Right lung (tissue), 5 donors: ENCODE data around the gene PLSCR5. TPM values are rescaled to one million over a fixed set of nuclear protein-coding genes. Genes with fewer than 3 reads are reported as not detected.
A peak's percentile ranks its signal among the peaks of the same experiment; 100 is the strongest.

Experiments
- DNase-seq, 2 donors: peaks; one replicate each; pipeline ENCODE4 v3.0.0-alpha.2; 2013
- polyA plus RNA-seq, 5 donors: library from polyadenylated mRNA; unstranded; fragments of 120-200 nt; gene quantifications; one replicate each; pipeline versions ENCODE4 v1.2.1 to v1.2.3, GENCODE V29; 2013; ENCODE audit warnings: inconsistent platforms in 1 of 5, low replicate concordance in 1 of 5; ENCODE audit not compliant: insufficient read length in 5 of 5, insufficient read depth in 1 of 5

The PLSCR5 gene
- polyA plus RNA-seq, 5 donors, result 0.17 TPM; not detected in 4

- peak; percentile 18 to 32 for DNase-seq
Observed at GRCh38 chr3:146589899-146590508, 15.1 kb downstream of the PLSCR5 start.

- no peak for DNase-seq
Observed at GRCh38 chr3:146585156-146585555, 20.0 kb downstream of the PLSCR5 start.

DNA sequence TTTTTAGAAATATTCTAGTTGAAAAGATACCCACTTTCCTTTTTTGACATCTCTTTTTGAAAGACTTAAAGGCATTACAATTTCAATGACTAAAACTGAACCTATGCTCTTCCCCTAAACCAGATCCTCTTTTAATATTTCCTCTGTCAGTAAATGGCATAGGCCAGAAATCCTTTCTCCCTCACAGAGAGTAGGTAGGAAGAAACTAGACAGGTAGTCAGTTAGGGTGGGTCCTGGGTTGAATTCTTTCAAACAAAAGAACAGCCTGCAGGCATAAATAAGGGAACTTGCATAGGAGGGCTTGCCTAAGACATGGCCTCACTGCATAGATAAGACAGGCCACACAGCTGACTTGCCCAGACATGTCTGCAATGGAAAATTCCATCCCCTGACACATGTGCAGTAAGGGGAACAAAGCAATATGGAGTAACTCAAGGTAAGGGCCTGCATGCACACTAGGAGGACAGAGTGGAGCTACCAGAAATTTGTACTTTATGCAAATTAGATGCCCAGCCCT, 23.1 kb downstream of the PLSCR5 start:
- DNase-seq, result no peak

DNA sequence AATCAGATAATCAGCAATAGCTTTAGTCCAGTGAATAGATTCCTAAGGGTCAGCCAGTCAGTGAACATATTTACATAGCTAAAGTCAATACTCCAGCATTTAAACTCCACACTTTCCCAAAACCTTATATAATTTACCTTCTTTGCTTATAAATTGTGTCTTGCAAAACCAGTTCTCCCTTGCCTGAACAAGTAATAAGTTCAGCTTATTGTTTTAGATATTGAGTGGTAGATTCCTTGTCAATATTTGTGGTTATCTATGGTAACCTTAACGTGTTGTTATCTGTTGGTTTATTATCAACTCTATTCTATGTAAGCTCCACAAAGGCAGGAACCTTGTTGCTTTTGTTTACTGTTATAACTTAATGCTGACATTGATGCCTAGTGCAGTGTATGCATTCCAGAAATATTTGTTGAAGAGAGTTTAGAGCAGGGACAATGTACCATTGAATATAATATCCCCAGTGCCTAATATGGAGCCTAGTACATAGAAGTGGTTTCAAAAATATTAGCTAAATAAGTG, 24.0 kb downstream of the PLSCR5 start:
- no peak for DNase-seq

GRCh38 chr3:146577662-146578061, 27.5 kb downstream of the PLSCR5 start:
- peak; percentile 38 to 55 for DNase-seq

GRCh38 chr3:146575636-146576035, 29.5 kb downstream of the PLSCR5 start:
- DNase-seq, result no peak

DNA sequence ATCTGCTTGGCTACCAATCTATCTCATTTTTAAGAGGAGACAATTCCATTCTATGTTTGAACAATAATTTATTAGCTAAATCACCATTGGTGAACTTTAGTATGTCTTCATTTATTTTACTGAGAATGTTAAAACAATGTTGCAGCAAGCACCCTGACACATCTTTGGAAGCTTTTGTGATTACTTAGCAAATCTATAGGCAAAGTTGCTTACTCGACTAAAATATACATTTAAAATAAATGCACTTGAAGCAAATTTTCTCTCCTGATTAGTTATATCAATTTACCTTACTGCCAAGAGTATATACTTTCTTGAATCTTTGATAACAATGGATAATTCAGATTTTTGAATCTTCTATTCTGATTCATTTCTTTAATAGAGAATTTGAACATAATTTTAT, 31.0 kb downstream of the PLSCR5 start:
- no peak for DNase-seq

GRCh38 chr3:146569314-146569713, 35.8 kb downstream of the PLSCR5 start:
- DNase-seq, result no peak

DNA sequence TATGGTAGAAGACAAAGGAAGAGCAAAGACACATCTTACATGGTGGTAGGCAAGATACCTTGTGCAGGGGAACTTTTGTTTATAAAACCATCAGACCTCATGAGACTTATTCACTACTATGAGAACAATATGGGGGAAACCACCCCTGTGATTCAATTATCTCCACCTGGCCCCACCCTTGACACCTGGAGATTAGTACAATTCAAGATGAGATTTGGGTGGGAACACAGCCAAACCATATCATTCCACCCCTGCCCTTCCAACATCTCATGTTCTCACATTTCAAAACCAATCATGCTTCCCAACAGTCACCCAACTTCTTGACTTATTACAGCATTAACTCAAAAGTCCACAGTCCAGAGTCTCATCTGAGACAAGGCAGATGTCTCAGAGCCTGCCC, 39.0 kb downstream of the PLSCR5 start:
- no peak for DNase-seq

GRCh38 chr3:146561879-146562278, 43.3 kb downstream of the PLSCR5 start:
- DNase-seq, result no peak

DNA sequence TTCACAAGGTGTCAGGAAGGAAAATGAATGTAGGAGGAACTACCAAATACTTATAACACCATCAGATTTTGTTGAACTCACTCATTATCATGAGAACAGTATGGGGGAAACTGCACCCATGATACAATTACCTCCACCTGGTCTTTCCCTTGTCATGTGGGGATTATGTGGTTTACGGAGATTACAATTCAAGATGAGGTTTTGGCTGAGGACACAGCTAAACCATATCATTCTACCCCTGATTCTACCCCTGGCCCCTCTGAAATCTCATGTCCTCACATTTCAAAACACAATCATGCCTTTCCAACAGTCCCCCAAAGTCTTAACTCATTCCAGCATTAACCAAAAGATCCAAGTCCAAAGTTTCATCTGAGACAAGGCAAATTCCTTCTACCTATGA, 43.7 kb downstream of the PLSCR5 start:
- DNase-seq, result no peak

DNA sequence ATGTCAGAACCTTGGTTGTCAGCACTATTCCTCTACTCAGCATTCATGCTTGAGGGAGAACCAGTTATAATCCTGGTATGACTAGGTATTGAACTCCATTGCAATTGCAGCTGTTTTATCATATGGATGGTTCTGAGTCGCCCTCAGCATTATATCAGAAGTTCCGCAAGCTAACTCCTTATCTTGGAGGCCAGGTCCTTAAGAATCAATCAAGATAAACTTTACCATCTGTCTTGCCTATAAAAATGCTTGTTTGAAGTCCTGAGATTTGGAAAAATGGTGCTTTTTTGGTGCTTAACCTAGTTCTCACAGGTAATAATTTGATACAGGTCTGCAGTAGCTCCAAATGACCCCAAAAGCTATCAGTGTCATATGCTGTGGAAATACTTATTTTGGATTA, 44.5 kb downstream of the PLSCR5 start:
- no peak for DNase-seq

- DNase-seq, result no peak
Observed at GRCh38 chr3:146559388-146559787, 45.8 kb downstream of the PLSCR5 start.

DNA sequence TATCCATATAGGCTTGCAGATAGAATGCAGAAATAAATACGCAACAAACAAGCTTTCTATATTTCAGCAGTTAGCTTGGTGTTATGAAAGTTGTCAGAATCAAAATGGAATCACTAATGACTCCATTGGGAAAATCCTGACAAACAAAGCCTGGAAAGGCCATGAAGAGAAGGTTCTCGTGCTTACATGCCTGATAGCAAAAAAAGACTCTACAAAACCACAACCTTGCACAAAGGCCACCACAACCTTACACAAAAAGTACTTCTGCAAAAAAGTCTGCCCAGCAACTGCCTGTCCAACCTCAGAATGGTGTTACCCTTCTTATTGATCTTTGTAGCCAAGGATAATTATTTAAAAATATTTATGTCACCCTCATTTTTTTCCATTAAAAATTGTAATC, 46.4 kb downstream of the PLSCR5 start:
- DNase-seq, result no peak

DNA sequence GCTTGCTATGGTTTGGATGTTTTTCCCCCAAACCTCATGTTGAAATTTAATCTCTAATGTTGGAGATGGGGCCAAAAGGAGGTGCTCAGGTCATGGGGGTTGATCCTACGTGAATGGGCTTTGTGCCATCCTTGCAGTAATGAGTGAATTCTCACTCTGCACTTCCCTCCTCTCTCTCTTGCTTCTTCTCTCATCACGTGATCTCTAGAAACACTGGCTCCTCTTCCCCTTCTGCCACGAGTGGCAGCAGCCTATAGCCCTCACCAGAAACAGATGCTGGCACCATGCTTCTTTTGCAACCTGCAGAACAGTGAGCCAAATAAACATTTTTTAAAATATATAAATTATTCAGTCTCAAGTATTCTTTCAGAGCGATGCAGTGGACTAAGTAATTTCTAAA, 47.4 kb downstream of the PLSCR5 start:
- DNase-seq, result no peak

- DNase-seq, result no peak
Observed at GRCh38 chr3:146555311-146555710, 49.8 kb downstream of the PLSCR5 start.

DNA sequence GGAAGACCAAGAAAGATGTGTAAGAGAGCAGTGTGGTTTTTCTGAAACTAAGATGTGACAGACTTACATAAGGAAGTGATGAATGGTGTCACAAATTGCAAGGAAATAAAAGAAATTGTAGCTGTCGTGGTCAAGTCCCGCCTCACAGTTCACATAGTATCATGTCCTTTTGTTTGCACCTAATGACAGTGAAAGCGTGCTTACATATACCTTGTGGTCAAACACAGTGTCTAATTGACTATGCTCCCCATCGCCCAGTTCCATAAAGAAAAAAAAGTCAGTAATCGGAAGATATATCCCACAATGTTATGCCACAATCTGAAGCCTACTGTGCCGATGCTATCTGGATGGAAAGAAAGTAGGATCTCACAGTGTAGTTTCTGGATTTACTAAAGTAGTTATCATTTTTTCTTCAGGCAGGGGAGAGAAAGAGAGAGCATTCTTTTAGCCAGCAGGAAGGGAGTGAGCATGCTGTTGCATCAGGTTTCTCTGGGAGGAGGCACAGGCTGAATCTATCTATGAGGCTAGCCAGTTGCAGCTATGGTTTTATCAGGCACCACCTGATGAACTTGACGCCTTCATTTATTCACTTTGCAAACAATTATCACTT, 50.9 kb downstream of the PLSCR5 start:
- no peak for DNase-seq

DNA sequence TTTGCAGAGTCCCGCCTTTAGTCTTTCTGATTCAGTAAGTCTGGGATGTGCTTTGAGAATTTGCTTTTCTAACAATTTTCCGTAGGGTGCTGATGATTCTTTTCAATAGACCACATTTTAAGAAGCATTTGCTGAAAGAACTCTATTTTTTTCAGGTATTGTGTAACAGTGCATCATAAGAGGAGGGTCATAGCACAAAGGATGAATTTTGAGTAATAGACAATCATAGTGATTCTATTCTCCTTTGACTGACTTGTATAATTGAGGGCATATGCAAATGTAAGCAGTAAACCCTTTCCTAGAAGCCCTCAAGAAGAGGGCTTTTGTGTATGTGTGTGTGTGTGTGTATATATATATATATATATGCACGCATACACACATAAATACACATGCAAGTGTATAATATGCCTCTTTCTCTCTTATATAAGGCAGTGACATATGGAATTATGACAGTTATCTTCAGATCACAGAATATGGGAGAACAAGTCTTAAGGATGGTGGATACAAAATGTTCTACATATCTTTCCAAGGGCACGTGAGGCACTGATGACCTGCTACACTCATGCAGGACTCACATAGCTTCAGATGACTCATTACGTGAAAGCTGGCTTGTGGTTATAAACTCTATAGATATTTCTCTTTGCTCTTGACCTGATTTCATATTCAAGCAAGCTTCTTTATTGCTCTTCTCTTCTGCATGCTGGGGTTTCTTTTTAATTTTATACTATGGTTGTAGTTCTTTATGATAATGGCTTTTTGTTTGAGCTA, 54.2 kb downstream of the PLSCR5 start:
- DNase-seq, result no peak

DNA sequence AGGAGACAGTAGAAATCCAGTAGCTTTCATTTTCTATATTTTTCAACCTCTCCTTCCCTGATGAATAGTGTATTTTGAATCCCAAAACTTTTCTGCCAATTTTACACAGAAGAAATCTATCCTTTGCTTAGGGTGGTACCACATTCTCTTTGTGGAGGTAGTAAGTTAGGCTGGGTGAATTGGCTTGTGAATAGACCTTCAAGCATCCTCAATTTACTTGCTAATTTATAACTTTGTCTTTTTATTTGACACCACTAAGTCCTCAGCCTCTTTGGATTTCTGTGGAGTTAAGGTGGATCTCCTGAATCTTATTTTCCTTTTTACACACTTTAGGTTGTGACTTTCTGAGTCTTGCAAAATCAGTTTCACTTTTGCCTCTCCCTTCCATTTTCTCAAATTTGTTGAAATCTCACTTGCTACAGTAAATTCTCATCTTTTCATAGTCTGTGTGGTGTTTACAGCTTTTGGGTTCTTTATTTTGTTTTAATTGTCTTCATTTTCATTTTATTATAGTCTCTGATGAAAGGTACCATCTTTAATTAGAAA, 55.0 kb downstream of the PLSCR5 start:
- no peak for DNase-seq

DNA sequence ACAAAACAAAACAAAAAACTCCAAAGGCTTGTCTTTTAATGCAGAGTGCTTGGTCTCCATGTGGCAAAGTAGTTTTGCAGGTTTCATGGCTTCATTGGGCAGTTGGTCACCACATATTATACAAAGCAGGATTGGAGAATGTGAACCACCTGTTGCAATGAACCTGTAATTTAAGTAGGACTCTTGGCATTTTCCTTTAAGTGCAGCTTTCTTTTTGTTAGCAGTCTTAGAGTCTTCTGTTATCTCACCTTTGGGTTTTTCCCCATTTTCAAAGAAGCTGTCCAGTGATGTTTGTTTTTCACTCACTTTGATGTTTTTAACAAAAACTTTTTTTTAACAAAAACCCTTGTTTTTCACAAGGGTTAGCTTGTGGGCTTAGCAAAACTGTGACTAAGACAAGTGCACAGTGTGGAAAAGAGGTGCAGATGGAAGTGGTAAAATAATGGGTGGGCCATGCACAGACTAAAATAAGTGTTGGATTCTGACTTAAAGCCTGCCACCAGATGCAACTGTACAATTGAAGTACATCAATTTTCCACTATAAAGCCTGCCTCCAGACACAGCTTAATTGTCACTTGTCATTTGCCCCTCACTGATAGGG, 57.8 kb downstream of the PLSCR5 start:
- no peak for DNase-seq

- DNase-seq, result no peak
Observed at GRCh38 chr3:146546366-146546965, 58.7 kb downstream of the PLSCR5 start.
